Measurements from ENCODE around the gene ITGB1. TPM values are rescaled to one million over a fixed set of nuclear protein-coding genes. Genes with fewer than 3 reads are reported as not detected.
A peak's percentile ranks its signal among the peaks of the same experiment; 100 is the strongest.

The ITGB1 gene
- total RNA-seq, 1 experiment from 2014 or later, result 317 TPM

GRCh38 chr10:32981760-32982159 lies 23.7 kb upstream of the ITGB1 start (continued):
- TF ChIP-seq GRHL2 (CRISPR knock-in tag; IDR thresholded peaks at IDR 0.05; ENCODE audit: insufficient replicate concordance, severe bottlenecking), result no peak

GRCh38 chr10:32980558-32981468 lies 22.8 kb upstream of the ITGB1 start:
- Mint-ChIP-seq H3K36me3 (no peaks in the 10 kb centered on the region), H3K27me3 (ENCODE audit: low read depth) (no peaks in the 10 kb centered on the region), H3K4me3 (peak overlapping the region; percentile 83), H3K4me1 (peaks cover 51% of the 10 kb centered on the region), H3K9me3 (no peaks in the 10 kb centered on the region), H3K27ac (peak overlapping the region; percentile 97)
- DNase-seq (ENCODE audit: low spot score), result peak; percentile 76
- POLR2A ChIA-PET, result interaction anchor here (0.9 to 1.3 kb wide), 4 partner anchors 19 to 30 kb away, joined by 3 to 6 read pairs (median 4); no protein-coding TSS in a partner anchor
- ATAC-seq, result peak; percentile 95
- CTCF ChIA-PET, result interaction anchor here (1.1 to 2.2 kb wide), 8 partner anchors 15 to 185 kb away, joined by 3 to 31 read pairs (median 4); no protein-coding TSS in a partner anchor
- TF ChIP-seq ZNF532 (CRISPR knock-in tag; IDR thresholded peaks at IDR 0.05; ENCODE audit: borderline replicate concordance), result no peak
- TF ChIP-seq CDX4 (CRISPR knock-in tag; IDR thresholded peaks at IDR 0.05; ENCODE audit: borderline replicate concordance), result no peak
- no peak for TF ChIP-seq ZBTB43 (CRISPR knock-in tag; IDR thresholded peaks at IDR 0.05)
- peak; percentile 80; the same call in 1 of the 2 replicates for TF ChIP-seq ARID4B (CRISPR knock-in tag; IDR thresholded peaks at IDR 0.05; ENCODE audit: borderline replicate concordance)
- TF ChIP-seq NFATC4 (CRISPR knock-in tag; IDR thresholded peaks at IDR 0.05), result no peak
- TF ChIP-seq SP1 (CRISPR knock-in tag; conservative IDR thresholded peaks at IDR 0.05), result no peak
- TF ChIP-seq PRDM15 (CRISPR knock-in tag; IDR thresholded peaks at IDR 0.05), result no peak
- peak; percentile 96 for TF ChIP-seq USF1 (CRISPR knock-in tag; IDR thresholded peaks at IDR 0.05)
- no peak for TF ChIP-seq TEAD1 (CRISPR knock-in tag; IDR thresholded peaks at IDR 0.05)
- no peak for TF ChIP-seq ZNF671 (CRISPR knock-in tag; IDR thresholded peaks at IDR 0.05)
- no peak for TF ChIP-seq TEAD4 (CRISPR knock-in tag; IDR thresholded peaks at IDR 0.05)
- TF ChIP-seq ATF2 (CRISPR knock-in tag; IDR thresholded peaks at IDR 0.05; ENCODE audit: borderline replicate concordance, low read depth), result no peak
- TF ChIP-seq NR1H2 (CRISPR knock-in tag; IDR thresholded peaks at IDR 0.05), result no peak
- TF ChIP-seq RORB (CRISPR knock-in tag; IDR thresholded peaks at IDR 0.05), result no peak
- TF ChIP-seq MLX (CRISPR knock-in tag; IDR thresholded peaks at IDR 0.05), result no peak

Data from WTC11 (cell line).